Measurements from ENCODE around the gene MVK.

MVK gene

GRCh38 chr12:109605599-109606228 lies 32.1 kb downstream of the MVK start:
- CTCF ChIA-PET = interaction anchor here (0.7 to 1.0 kb wide), 2 partner anchors 9 to 165 kb away, joined by 3 read pairs; no protein-coding TSS in a partner anchor
- no peak for DNase-seq (ENCODE audit: extremely low spot score)
- POLR2A ChIA-PET = no interaction called here
- TF ChIP-seq SUZ12 (IDR thresholded peaks at IDR 0.05) = no peak
- no peak for TF ChIP-seq TARDBP (IDR thresholded peaks at IDR 0.05)
- no peak for TF ChIP-seq HDGF (IDR thresholded peaks at IDR 0.05; ENCODE audit: borderline replicate concordance)
- TF ChIP-seq CTBP1 (IDR thresholded peaks at IDR 0.05; ENCODE audit: borderline replicate concordance) = no peak
- no peak for TF ChIP-seq FOXA1 (IDR thresholded peaks at IDR 0.05)
- TF ChIP-seq ELF4 (IDR thresholded peaks at IDR 0.05) = no peak
- no peak for TF ChIP-seq LEF1 (IDR thresholded peaks at IDR 0.05; ENCODE audit: borderline replicate concordance)
- no peak for TF ChIP-seq SP1 (IDR thresholded peaks at IDR 0.05)

GRCh38 chr12:109606320-109607028 lies 32.9 kb downstream of the MVK start:
- CTCF ChIA-PET = interaction anchor here (0.7 to 1.1 kb wide), 4 partner anchors 9 to 168 kb away, joined by 3 read pairs; no protein-coding TSS in a partner anchor
- no peak for TF ChIP-seq FOXK2 (IDR thresholded peaks at IDR 0.05)
- TF ChIP-seq LEF1 (IDR thresholded peaks at IDR 0.05; ENCODE audit: borderline replicate concordance) = no peak
- TF ChIP-seq ZNF384 (IDR thresholded peaks at IDR 0.05) = no peak
- TF ChIP-seq L3MBTL2 (conservative IDR thresholded peaks at IDR 0.05) = no peak
- TF ChIP-seq SUZ12 (IDR thresholded peaks at IDR 0.05) = no peak
- TF ChIP-seq, protein P1, sequence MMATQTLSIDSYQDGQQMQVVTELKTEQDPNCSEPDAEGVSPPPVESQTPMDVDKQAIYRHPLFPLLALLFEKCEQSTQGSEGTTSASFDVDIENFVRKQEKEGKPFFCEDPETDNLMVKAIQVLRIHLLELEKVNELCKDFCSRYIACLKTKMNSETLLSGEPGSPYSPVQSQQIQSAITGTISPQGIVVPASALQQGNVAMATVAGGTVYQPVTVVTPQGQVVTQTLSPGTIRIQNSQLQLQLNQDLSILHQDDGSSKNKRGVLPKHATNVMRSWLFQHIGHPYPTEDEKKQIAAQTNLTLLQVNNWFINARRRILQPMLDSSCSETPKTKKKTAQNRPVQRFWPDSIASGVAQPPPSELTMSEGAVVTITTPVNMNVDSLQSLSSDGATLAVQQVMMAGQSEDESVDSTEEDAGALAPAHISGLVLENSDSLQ (IDR thresholded peaks at IDR 0.05) = no peak; the same call in none of the 2 replicates
- TF ChIP-seq ELF4 (IDR thresholded peaks at IDR 0.05) = no peak
- no peak for TF ChIP-seq TARDBP (IDR thresholded peaks at IDR 0.05)
- no peak for TF ChIP-seq NFRKB (IDR thresholded peaks at IDR 0.05)
- no peak for TF ChIP-seq SP1 (IDR thresholded peaks at IDR 0.05)
- no peak for TF ChIP-seq ARNT (IDR thresholded peaks at IDR 0.05)
- TF ChIP-seq BHLHE40 (IDR thresholded peaks at IDR 0.05; ENCODE audit: borderline replicate concordance) = no peak
- no peak for TF ChIP-seq FOXA1 (IDR thresholded peaks at IDR 0.05)
- DNase-seq (ENCODE audit: extremely low spot score) = no peak
- POLR2A ChIA-PET = no interaction called here

GRCh38 chr12:109607618-109608017 lies 34.0 kb downstream of the MVK start:
- ChIA-PET CTCF (no interaction called here), POLR2A (no interaction called here)
- TF ChIP-seq HDGF (IDR thresholded peaks at IDR 0.05; ENCODE audit: borderline replicate concordance) (no peak), CTBP1 (IDR thresholded peaks at IDR 0.05; ENCODE audit: borderline replicate concordance) (no peak), TARDBP (IDR thresholded peaks at IDR 0.05) (no peak), ELF4 (IDR thresholded peaks at IDR 0.05) (no peak), BHLHE40 (IDR thresholded peaks at IDR 0.05; ENCODE audit: borderline replicate concordance) (no peak), FOXM1 (IDR thresholded peaks at IDR 0.05; ENCODE audit: borderline replicate concordance) (no peak), FOXK2 (IDR thresholded peaks at IDR 0.05) (no peak), FOXA1 (IDR thresholded peaks at IDR 0.05) (no peak), L3MBTL2 (conservative IDR thresholded peaks at IDR 0.05) (no peak), SUZ12 (IDR thresholded peaks at IDR 0.05) (no peak), SP1 (IDR thresholded peaks at IDR 0.05) (no peak), NFRKB (IDR thresholded peaks at IDR 0.05) (no peak), ZNF384 (IDR thresholded peaks at IDR 0.05) (no peak), LEF1 (IDR thresholded peaks at IDR 0.05; ENCODE audit: borderline replicate concordance) (no peak), ARNT (IDR thresholded peaks at IDR 0.05) (no peak)
- TF ChIP-seq, protein P1 (IDR thresholded peaks at IDR 0.05) = no peak
- DNase-seq (ENCODE audit: extremely low spot score) = no peak

DNA sequence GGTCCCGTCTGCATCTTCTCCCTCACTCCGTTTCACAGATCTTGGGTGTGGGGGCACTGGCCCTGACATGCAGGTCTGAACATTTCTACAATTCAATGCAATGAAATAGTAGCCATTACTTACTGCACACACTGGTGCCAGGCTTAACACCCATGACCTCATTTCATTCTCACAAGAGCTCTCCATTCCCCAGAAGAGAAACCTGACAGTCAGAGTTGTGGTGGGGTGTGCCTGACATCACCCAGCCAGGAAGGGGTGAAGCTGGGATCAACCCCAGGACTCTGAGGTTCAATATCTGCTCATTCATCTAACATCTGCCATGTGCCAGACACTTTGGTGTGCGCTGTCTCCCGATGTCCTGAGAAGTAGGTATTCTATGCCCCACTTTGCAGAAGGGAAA lies 34.7 kb downstream of the MVK start:
- no peak for DNase-seq (ENCODE audit: extremely low spot score)
- CTCF ChIA-PET = no interaction called here
- POLR2A ChIA-PET = no interaction called here
- TF ChIP-seq FOXK2 (IDR thresholded peaks at IDR 0.05) (no peak), NFRKB (IDR thresholded peaks at IDR 0.05) (no peak), BHLHE40 (IDR thresholded peaks at IDR 0.05; ENCODE audit: borderline replicate concordance) (no peak), SP1 (IDR thresholded peaks at IDR 0.05) (no peak), ELF4 (IDR thresholded peaks at IDR 0.05) (no peak)

DNA sequence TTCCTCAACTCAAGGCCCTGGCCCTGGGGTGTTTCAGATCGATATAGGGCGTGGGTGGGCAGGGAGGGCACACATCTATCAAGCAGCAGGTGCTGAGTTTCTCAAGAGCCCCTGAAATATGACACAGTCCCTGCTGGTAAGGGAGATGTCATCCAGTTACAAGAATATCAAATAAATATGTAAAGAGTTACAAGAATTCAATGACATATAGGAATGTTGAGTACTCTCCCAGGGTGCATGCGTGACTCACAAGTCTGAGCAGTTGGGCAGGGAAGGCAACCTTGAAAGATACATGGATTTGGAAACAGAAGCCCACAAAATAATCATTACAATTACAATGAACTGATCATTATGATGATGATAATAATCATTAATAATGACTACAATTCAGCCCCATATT lies 35.2 kb downstream of the MVK start:
- no peak for DNase-seq (ENCODE audit: extremely low spot score)
- TF ChIP-seq TARDBP (IDR thresholded peaks at IDR 0.05) = no peak
- TF ChIP-seq SUZ12 (IDR thresholded peaks at IDR 0.05) = no peak
- TF ChIP-seq BHLHE40 (IDR thresholded peaks at IDR 0.05; ENCODE audit: borderline replicate concordance) = no peak
- TF ChIP-seq ARNT (IDR thresholded peaks at IDR 0.05) = no peak
- no peak for TF ChIP-seq FOXM1 (IDR thresholded peaks at IDR 0.05; ENCODE audit: borderline replicate concordance)
- TF ChIP-seq SP1 (IDR thresholded peaks at IDR 0.05) = no peak
- TF ChIP-seq FOXA1 (IDR thresholded peaks at IDR 0.05) = no peak
- no peak for TF ChIP-seq FOXK2 (IDR thresholded peaks at IDR 0.05)
- no peak for TF ChIP-seq CTBP1 (IDR thresholded peaks at IDR 0.05; ENCODE audit: borderline replicate concordance)
- no peak for TF ChIP-seq ELF4 (IDR thresholded peaks at IDR 0.05)
- TF ChIP-seq L3MBTL2 (conservative IDR thresholded peaks at IDR 0.05) = no peak
- no peak for TF ChIP-seq NFRKB (IDR thresholded peaks at IDR 0.05)
- TF ChIP-seq LEF1 (IDR thresholded peaks at IDR 0.05; ENCODE audit: borderline replicate concordance) = no peak
- TF ChIP-seq ZNF384 (IDR thresholded peaks at IDR 0.05) = no peak
- TF ChIP-seq HDGF (IDR thresholded peaks at IDR 0.05; ENCODE audit: borderline replicate concordance) = no peak
- TF ChIP-seq, protein P1 (IDR thresholded peaks at IDR 0.05) = no peak
- ChIA-PET POLR2A (no interaction called here), CTCF (interaction anchor here (0.5 kb wide), 1 partner anchor 108 kb away, joined by 11 read pairs; no protein-coding TSS in a partner anchor)

- POLR2A ChIA-PET = no interaction called here
- no peak for DNase-seq (ENCODE audit: extremely low spot score)
- TF ChIP-seq SP1 (IDR thresholded peaks at IDR 0.05) = no peak
- TF ChIP-seq FOXM1 (IDR thresholded peaks at IDR 0.05; ENCODE audit: borderline replicate concordance) = no peak
- CTCF ChIA-PET = no interaction called here
Measured at GRCh38 chr12:109609342-109609741, 35.7 kb downstream of the MVK start.

All from HEK293T (cell line).